ENCODE measurements around the gene NR1I2.

GRCh38 chr3:119841808-119842471 lies 60.0 kb downstream of the NR1I2 start:
- TF ChIP-seq RAD21 (conservative IDR thresholded peaks at IDR 0.05) (no peak), CTCF (IDR thresholded peaks at IDR 0.05; ENCODE audit: poor library complexity, severe bottlenecking) (no peak), EP300 (conservative IDR thresholded peaks at IDR 0.05; ENCODE audit: poor library complexity, severe bottlenecking) (no peak), POLR2AphosphoS5 (IDR thresholded peaks at IDR 0.05) (no peak), EZH2 (IDR thresholded peaks at IDR 0.05; ENCODE audit: borderline replicate concordance, insufficient read depth, low read length, poor library complexity, severe bottlenecking) (no peak)
